HG02798 (cell line): ENCODE results near the gene PSKH1.

Experiments
- ATAC-seq: cut with Tn5 transposase; IDR thresholded peaks from one replicate; pipeline ENCODE4 v1.9.1; 2021; ENCODE audit warnings: mild to moderate bottlenecking; ENCODE audit not compliant: unreplicated experiment, poor library complexity

Gene PSKH1

GRCh38 chr16:67922740-67923139 is 29.7 kb downstream of the PSKH1 start:
- no peak for ATAC-seq

- ATAC-seq = no peak
These were observed 30.5 kb downstream of the PSKH1 start for GRCh38 chr16:67923414-67924116.

- ATAC-seq = no peak
These were observed 31.3 kb downstream of the PSKH1 start for GRCh38 chr16:67924140-67924906.

GRCh38 chr16:67926181-67926750 is 33.2 kb downstream of the PSKH1 start:
- no peak for ATAC-seq

GRCh38 chr16:67927131-67927941 is 34.3 kb downstream of the PSKH1 start:
- no peak for ATAC-seq

GRCh38 chr16:67928147-67928546 is 35.1 kb downstream of the PSKH1 start:
- ATAC-seq = no peak

GRCh38 chr16:67928561-67929364 is 35.7 kb downstream of the PSKH1 start:
- ATAC-seq = no peak

GRCh38 chr16:67930191-67930590 is 37.1 kb downstream of the PSKH1 start:
- ATAC-seq = no peak

GRCh38 chr16:67930678-67931211 is 37.7 kb downstream of the PSKH1 start:
- ATAC-seq = no peak

GRCh38 chr16:67931712-67932461 is 38.8 kb downstream of the PSKH1 start, which contains the start of gene CTRL:
TSS of gene CTRL (minus strand) at chr16:67931862. CDS start at chr16:67931852, 10 bp downstream.
- no peak for ATAC-seq

GRCh38 chr16:67932462-67932840 is 39.4 kb downstream of the PSKH1 start:
- no peak for ATAC-seq

GRCh38 chr16:67933805-67934204 is 40.8 kb downstream of the PSKH1 start:
- no peak for ATAC-seq

GRCh38 chr16:67934306-67935100 is 41.4 kb downstream of the PSKH1 start:
- ATAC-seq = no peak

- no peak for ATAC-seq
These were observed 42.0 kb downstream of the PSKH1 start for GRCh38 chr16:67935101-67935401.

- ATAC-seq = peak; percentile 94
These were observed 42.5 kb downstream of the PSKH1 start for GRCh38 chr16:67935402-67936123.

GRCh38 chr16:67936124-67936879 is 43.2 kb downstream of the PSKH1 start, which contains the start of gene PSMB10:
TSS of gene PSMB10 (minus strand) at chr16:67936850. CDS start at chr16:67936749, 101 bp downstream.
- no peak for ATAC-seq
